NOMO-1 (cell line): ENCODE measurements around the gene SPON1.
"Not testable (repeated sequence)": the region's sequence is repeated elsewhere in the genome, so short reads cannot be mapped to it uniquely, and the experiment has no call there.

Source experiments
- DNase-seq, 2 experiments: peaks; one replicate each; lab custom pipeline; 2025; ENCODE audit not compliant: unreplicated experiment in 2 of 2; lab: John Stamatoyannopoulos, UW

Gene SPON1

GRCh38 chr11:14029971-14030920 is 67.7 kb downstream of the SPON1 start:
- no peak for DNase-seq

DNA sequence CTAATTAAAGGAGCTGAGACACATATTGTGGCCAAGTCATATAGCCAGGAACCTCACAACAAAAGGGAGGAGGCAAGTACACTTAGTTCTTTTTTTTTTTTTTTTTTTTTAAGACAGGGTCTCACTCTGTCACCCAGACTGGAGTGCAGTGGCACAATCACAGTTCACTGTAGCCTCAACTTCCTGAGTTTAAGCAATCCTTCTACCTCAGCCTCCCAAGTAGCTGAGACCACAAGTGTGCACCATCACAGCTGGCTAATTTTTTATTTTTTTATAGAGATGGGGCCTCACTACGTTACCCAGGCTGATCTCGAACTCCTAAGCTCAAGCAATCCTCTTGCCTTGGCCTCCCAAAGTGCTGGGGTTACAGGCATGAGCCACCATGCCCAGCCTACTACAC is 73.0 kb downstream of the SPON1 start:
- DNase-seq: not testable (repeated sequence)

DNA sequence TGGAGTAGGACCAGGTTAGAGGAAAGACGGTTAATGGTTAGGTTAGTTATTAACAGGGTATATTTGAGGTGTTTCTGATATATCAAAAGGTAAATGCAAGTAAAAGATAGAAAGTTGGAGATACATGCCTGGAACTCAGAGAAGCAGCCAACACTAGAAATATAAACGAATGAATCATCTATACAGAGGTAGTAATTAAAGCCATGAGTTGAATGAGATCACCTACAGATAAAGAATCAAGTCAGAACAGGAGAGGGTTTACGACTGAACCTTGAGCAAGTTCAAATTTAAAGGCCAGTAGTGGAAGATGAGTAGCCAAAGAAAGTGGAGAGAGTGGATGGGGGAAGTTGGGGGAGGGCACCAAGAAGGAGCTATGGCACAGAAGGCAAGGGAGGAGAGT is 73.9 kb downstream of the SPON1 start:
- DNase-seq: no peak

DNA sequence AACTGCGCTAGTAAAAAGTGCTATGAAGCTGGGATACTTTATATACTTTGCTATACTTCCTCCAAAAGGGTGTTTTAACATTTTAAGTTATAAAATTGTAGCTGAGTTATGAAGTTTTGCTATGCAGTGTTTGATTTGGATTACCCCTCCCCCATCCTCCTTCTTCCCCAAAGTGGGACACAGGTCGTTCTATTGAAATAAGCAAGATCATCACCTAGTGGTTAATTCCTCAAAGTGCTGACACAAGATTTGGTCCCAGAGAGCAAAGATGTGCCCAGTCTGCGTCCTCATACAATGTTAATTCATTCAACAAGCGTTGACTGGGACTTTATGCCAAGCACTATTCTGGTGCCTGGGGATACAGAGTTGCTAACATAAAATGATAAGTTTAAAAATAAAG is 78.5 kb downstream of the SPON1 start:
- no peak for DNase-seq

GRCh38 chr11:14041565-14041964 is 79.0 kb downstream of the SPON1 start:
- DNase-seq: no peak

GRCh38 chr11:14042686-14043465 is 80.4 kb downstream of the SPON1 start:
- no peak for DNase-seq

DNA sequence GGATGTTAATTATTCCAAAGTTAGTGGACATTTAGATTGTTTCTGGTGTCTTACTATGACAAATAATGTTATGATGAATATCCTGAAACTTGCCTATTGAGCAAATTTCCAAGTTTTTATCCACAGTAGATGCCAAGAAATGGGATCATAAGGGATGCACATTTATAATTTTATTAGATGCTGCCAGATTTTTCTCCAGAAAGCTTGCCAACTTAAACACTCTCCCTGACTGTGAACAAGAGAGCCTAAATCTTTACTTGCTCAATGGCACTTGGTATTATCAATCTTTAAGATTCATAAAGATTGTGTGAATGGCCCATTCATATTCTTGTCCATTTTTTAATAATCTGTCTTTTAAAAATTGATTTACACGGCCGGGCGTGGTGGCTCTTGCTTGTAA is 82.4 kb downstream of the SPON1 start:
- DNase-seq: no peak

- no peak for DNase-seq
Measured at GRCh38 chr11:14045417-14045816, 82.9 kb downstream of the SPON1 start.

DNA sequence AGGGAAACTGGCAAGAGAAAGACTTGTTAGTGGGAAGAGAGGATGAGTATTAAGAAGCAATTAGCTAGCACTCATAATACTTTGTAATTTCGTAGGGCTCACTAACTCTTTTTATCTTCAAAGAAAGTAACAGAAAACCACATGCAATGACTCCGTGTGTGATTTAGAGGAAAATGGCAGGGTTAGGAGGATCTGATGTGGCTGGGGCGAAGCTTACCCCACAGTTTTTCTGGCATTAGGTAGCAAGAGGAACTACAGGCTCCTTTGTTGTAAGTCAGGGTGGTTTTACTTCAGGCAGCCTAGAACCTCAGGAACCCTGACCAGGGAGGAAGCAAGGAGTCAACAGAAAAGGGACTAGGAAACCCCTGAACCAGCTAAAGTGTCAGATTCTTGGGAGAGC is 89.7 kb downstream of the SPON1 start:
- no peak for DNase-seq

GRCh38 chr11:14054116-14055107 is 91.9 kb downstream of the SPON1 start:
- DNase-seq: no peak

- DNase-seq: no peak
Measured at GRCh38 chr11:14055936-14056335, 93.4 kb downstream of the SPON1 start.

- no peak for DNase-seq
Measured at GRCh38 chr11:14058061-14058460, 95.5 kb downstream of the SPON1 start.

DNA sequence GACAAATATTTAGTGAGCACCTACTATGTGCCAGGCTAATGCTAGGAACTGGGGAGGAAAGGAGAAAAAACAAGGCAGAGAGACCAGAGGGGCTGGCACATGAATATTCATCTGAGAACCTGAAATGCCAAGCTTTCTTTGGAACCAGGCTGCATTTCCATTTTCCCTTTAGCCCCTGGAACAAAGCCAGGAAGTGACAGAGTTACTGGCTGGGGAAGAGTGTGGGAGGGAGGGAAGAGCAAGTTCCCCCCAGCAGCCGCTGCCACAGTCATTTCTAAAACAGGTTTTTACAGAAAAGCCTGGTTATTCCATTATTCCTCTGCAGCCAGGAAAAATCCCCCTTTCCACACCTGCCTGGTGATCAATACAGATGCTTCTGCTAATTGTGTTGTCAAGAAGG is 97.0 kb downstream of the SPON1 start:
- DNase-seq: no peak

DNA sequence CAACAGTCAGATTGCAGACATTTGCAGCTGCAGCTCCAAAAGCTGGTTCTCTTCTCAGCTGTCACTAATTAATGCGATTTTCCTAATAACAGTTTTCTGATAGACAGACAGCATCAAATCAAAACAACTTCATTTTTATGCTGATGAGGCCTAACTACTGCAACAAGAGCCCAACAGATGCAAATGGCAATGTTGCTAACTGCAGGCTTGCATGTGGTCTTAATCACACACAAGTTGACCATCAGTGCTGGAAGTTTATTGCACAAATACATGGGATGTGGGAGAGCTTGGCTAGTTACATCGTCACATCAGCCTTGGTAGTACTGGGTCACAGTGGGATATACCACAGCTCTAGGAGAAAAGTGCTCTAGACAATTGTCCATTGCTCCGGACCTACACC is 99.2 kb downstream of the SPON1 start:
- DNase-seq: no peak

- peak in 1 of 2 experiments; percentile 24 for DNase-seq
Measured at GRCh38 chr11:14065141-14065540, 102.6 kb downstream of the SPON1 start.

DNA sequence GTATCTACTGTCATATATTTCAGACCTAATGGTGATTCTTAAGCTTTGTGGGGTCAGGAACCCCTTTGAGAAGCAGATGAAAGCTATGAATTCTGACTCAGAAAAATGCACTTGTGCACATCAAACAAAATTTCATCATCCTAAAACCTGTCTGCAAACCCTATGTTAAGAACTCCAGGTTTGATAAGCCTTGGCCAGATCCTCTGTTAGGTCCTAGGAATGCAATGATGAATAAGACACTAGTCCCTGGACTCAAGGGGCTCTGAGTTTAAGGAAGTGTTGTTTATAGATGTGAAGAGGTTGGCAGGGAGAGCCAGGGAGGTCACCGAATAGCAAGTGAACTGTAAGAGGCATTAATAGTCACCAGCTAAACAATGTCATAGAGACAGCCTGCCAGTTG is 103.2 kb downstream of the SPON1 start:
- DNase-seq: no peak

- no peak for DNase-seq
Measured at GRCh38 chr11:14067686-14068085, 105.2 kb downstream of the SPON1 start.

DNA sequence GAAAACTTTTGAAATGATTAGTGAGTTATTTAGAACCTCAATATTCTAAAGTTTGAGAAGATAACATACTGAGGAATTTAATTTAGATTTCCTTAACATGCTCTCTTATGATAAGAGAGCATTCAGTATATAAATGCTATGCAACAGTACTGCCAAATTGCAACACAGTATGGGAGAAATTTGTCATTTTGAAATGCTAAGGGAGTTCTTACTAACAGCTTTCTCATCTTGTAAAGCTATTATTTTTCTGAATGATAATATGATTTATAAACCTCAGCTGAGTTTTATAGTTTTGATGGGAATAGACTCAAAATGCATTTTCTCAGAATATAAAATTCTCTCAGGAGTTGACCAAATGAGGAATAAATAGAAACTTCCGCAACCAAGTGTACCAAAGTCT is 108.4 kb downstream of the SPON1 start:
- no peak for DNase-seq

- peak in 1 of 2 experiments; percentile 3 for DNase-seq
Measured at GRCh38 chr11:14073849-14074476, 111.4 kb downstream of the SPON1 start.
